Chondrocyte (in vitro differentiated cells): ENCODE results near the gene PI4K2A. TPM values are rescaled to one million over a fixed set of nuclear protein-coding genes. Genes with fewer than 3 reads are reported as not detected.

Source experiments
- DNase-seq: peaks from one replicate; pipeline ENCODE4 v3.0.0; 2021; ENCODE audit warnings: mixed read lengths, low spot score
- H3K27ac Mint-ChIP-seq: one replicate; pipeline ENCODE4 v1.8.0; 2021; ENCODE audit warnings: mild to moderate bottlenecking, moderate library complexity, mixed read lengths; ENCODE audit not compliant: unreplicated experiment
- H3K27me3 Mint-ChIP-seq: 2 replicates; pipeline ENCODE4 v1.8.0; 2021; ENCODE audit warnings: low read depth, mixed read lengths
- H3K36me3 Mint-ChIP-seq: 2 replicates; pipeline ENCODE4 v1.8.0; 2021; ENCODE audit warnings: low read depth, mixed read lengths
- H3K4me1 Mint-ChIP-seq: 2 replicates; pipeline ENCODE4 v1.8.0; 2021; ENCODE audit warnings: low read depth, mild to moderate bottlenecking, mixed read lengths
- H3K4me3 Mint-ChIP-seq: one replicate; pipeline ENCODE4 v1.8.0; 2021; ENCODE audit warnings: mild to moderate bottlenecking, moderate library complexity, mixed read lengths; ENCODE audit not compliant: unreplicated experiment
- H3K9me3 Mint-ChIP-seq: 2 replicates; pipeline ENCODE4 v1.8.0; 2021; ENCODE audit warnings: low read depth, mixed read lengths
- CTCF ChIP-seq: fragments of 200-600 bp; sonication (generic); IDR thresholded peaks from 2 replicates; pipeline ENCODE4 v1.5.0; 2021; ENCODE audit warnings: antibody characterized with exemption, mild to moderate bottlenecking, moderate library complexity
- total RNA-seq: library from RNA; stranded (reverse); gene quantifications from 3 replicates; pipeline ENCODE4 v1.2.1, GENCODE V29; 2021

Gene PI4K2A
- total RNA-seq, 1 donor from 2014 or later = 20.1 TPM

DNA sequence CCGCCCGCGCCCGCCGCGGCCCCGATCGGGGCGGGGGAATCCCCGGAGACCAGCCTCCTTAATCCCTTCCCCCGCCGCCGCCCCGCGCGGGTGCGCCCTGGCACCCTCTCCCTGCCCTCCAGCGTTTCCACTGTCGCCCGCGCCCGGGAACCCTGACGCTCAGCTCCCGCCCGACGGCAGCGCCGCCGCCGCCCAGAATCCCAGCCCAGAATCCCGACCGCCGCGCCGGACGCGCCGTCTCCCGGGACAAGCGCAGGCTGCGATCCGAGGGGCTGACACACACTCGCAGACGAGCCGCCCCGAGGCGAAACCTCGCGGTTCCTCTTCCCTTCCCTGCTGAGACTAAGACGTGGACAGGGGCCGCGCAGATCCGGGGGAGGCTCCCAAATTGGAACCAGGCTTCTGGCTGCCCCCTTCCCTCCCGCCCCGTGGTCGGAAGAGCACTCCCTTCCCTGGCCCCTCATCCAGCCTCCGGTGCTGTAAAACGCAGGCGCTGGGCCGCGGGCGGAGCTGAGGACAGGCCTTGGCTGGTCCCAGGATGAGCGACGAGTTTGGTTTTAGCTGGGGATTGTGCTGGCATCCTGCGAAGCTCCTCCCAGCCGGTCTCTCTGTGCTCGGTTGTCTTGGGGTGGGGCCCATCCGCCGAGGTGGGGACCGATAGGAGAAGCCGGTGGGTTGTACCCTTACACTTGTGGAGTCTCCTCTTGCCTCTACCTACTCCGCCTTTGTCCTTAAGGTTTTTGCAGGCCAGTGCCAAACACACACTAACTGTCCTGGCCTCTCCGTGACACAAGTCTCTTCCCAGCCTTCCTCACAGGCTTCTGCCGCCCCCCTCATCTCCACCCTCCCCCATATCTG lies 74.2 kb downstream of the PI4K2A start:
- Mint-ChIP-seq H3K27ac (peak overlapping the region; percentile 98), H3K27me3 (no peaks in the 10 kb centered on the region), H3K36me3 (peaks cover 24% of the 10 kb centered on the region), H3K9me3 (no peaks in the 10 kb centered on the region), H3K4me3 (peak overlapping the region; percentile 99), H3K4me1 (peaks cover 67% of the 10 kb centered on the region)
- TF ChIP-seq CTCF = peak; percentile 50
- DNase-seq = no peak

DNA sequence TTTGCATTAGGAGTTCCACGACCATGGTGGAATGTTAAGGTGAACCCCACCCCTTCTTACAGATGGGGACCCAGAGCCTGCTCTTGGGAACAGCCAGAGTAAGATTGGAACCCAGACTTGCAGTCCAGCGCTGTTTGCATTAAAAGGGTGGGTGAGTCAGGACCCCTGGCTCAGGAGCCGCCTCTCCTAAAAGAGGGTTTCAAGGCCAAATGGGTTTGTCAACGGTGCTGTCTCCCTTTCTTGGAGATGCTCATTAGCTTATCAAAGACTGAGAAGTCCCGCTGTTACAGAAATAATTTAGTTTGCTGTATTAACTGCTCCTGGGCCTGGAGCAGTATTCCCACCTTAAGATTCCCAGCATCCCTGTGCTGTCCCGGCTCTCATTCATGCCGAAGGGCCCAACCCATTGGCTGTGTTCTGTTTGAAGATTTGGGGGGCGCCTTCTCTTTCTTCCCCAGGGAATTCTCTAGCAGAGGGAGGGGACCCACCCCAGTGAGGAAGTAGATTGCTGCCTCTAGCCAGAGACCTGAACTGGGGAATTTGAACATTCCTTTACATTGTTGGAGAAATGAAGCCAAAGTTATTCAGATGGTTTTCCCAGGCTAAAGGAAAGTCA lies 74.9 kb downstream of the PI4K2A start:
- no peaks in the 10 kb centered on the region for H3K27me3 Mint-ChIP-seq
- H3K9me3 Mint-ChIP-seq = no peaks in the 10 kb centered on the region
- peak overlapping the region; percentile 98 for H3K27ac Mint-ChIP-seq
- H3K36me3 Mint-ChIP-seq = peaks cover 26% of the 10 kb centered on the region
- peak overlapping the region; percentile 99 for H3K4me3 Mint-ChIP-seq
- DNase-seq = no peak
- no peak for TF ChIP-seq CTCF
- H3K4me1 Mint-ChIP-seq = peaks cover 60% of the 10 kb centered on the region

DNA sequence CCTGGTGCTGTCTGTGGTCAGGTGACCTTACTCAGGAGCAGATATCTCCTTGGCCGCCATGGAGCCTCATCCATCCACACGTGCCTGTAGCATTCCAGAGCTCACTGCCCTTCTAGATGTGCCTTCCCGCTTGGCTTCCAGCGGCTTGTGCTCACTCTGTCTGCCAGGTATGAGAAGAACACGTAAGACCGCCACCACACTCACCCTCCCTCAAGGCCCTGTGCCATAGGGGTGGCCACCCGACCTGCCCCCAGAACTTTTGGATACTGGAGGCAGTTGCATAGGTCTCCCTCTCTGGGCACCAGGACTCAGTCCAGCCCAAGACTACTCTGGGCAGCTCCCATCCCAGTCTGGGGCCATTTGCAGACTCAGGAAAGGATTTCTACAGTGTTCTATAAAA lies 77.2 kb downstream of the PI4K2A start:
- DNase-seq = no peak
- peaks cover 31% of the 10 kb centered on the region for H3K36me3 Mint-ChIP-seq
- no peak overlapping the region for H3K4me3 Mint-ChIP-seq
- no peaks in the 10 kb centered on the region for H3K27me3 Mint-ChIP-seq
- H3K27ac Mint-ChIP-seq = no peak overlapping the region
- peaks cover 52% of the 10 kb centered on the region for H3K4me1 Mint-ChIP-seq
- TF ChIP-seq CTCF = no peak
- H3K9me3 Mint-ChIP-seq = no peaks in the 10 kb centered on the region

DNA sequence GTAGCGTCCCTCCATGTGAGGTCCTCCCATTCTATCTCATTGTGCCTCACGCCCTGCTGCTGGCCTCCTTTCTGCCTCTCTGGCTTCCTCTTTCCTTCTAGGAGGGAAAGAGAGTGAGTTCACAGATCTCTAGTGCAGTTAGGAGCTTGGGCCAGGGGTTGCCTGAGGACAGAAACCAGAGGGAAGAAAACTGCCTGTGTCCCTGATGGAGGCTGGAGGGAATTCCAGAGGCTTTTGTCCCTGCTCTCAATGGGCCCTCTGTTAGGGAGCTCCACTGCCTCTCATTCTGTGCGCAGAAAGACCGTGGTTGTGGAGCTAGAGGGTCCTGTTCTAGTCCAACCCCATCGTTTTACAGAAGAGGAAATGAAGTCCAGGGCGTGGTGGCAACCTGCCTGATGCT lies 77.7 kb downstream of the PI4K2A start:
- H3K4me3 Mint-ChIP-seq = no peak overlapping the region
- TF ChIP-seq CTCF = no peak
- H3K27ac Mint-ChIP-seq = no peak overlapping the region
- H3K4me1 Mint-ChIP-seq = peaks cover 47% of the 10 kb centered on the region
- no peaks in the 10 kb centered on the region for H3K9me3 Mint-ChIP-seq
- peaks cover 31% of the 10 kb centered on the region for H3K36me3 Mint-ChIP-seq
- no peak for DNase-seq
- no peaks in the 10 kb centered on the region for H3K27me3 Mint-ChIP-seq

- Mint-ChIP-seq H3K4me1 (peaks cover 45% of the 10 kb centered on the region), H3K4me3 (no peak overlapping the region), H3K36me3 (peaks cover 31% of the 10 kb centered on the region), H3K27me3 (no peaks in the 10 kb centered on the region), H3K27ac (peak overlapping the region; percentile 36), H3K9me3 (no peaks in the 10 kb centered on the region)
- DNase-seq = no peak
- no peak for TF ChIP-seq CTCF
Observed at GRCh38 chr10:97718659-97719142, 78.2 kb downstream of the PI4K2A start.
